ENCODE measurements around the gene SPTBN1. TPM values are rescaled to one million over a fixed set of nuclear protein-coding genes. Genes with fewer than 3 reads are reported as not detected.

SPTBN1 gene
- total and polyA plus RNA-seq, 2 donors (not counting 3 experiments of a cell fraction or from before 2014, with no cell fraction given) = 63.3 to 320 TPM

- intact Hi-C loops (cut with micrococcal nuclease) (no loop called here), dilution Hi-C loops (cut with MboI; ENCODE audit: extremely low pct_ligation_motif_present, low sequenced_read_pairs) (no loop called here)
- H3K36me3 ChIP-seq (ENCODE audit: control insufficient read depth in 2 of 2, extremely low read depth in 1 of 2, insufficient read depth in 2 of 2, low read length in 2 of 2) = no peaks in the 10 kb centered on the region
- H3K4me3 ChIP-seq (replicated peaks in 1 of 3; ENCODE audit: insufficient read depth in 1 of 3, low read depth in 1 of 3, low read length in 3 of 3) = no peak overlapping the region
- BruUV-seq (replicated peaks) = no TSS peak
- TF ChIP-seq EZH2 (IDR thresholded peaks at IDR 0.05; ENCODE audit: borderline replicate concordance, low read depth, low read length, severe bottlenecking) = no peak
- no peak for TF ChIP-seq MYC (IDR thresholded peaks at IDR 0.05; ENCODE audit: low read depth, low read length)
- no peak for TF ChIP-seq FOS (IDR thresholded peaks at IDR 0.05; ENCODE audit: borderline replicate concordance, insufficient read depth, low read length)
- no peak for TF ChIP-seq GATA2 (IDR thresholded peaks at IDR 0.05; ENCODE audit: insufficient read depth, insufficient read length, low read depth, low read length)
- TF ChIP-seq POLR2A (IDR thresholded peaks at IDR 0.05; ENCODE audit: low read depth, low read length) = no peak
- no peak for TF ChIP-seq MAX (IDR thresholded peaks at IDR 0.05; ENCODE audit: insufficient read depth, insufficient read length)
- no peaks in the 10 kb centered on the region for H3K4me1 ChIP-seq (ENCODE audit: control insufficient read depth, extremely low read depth, insufficient read depth, low read length)
- peaks cover 3 to 4% of the 10 kb centered on the region in 2 experiments for H3K27me3 ChIP-seq (ENCODE audit: control insufficient read depth in 2 of 2, insufficient read depth in 2 of 2, low read length in 2 of 2)
- H3K4me2 ChIP-seq (ENCODE audit: insufficient read depth, low read length) = no peak overlapping the region
- H3K9me3 ChIP-seq (replicated peaks; ENCODE audit: control insufficient read depth, insufficient read depth, low read length) = no peaks in the 10 kb centered on the region
- POLR2A ChIA-PET = no interaction called here
- H2AFZ ChIP-seq (ENCODE audit: low read depth, low read length) = no peak overlapping the region
- CTCF ChIA-PET = interaction anchor here (0.9 to 6.2 kb wide), 5 partner anchors 12 to 586 kb away, joined by 3 to 40 read pairs (median 4); no protein-coding TSS in a partner anchor
- H3K27ac ChIP-seq (ENCODE audit: insufficient read depth, low read depth, low read length) = no peak overlapping the region
- no peak for DNase-seq (ENCODE audit: low read depth, low spot score)
- no peak overlapping the region for H3K9ac ChIP-seq (replicated peaks; ENCODE audit: extremely low read depth, insufficient read depth, low read length)
- no peak for FAIRE-seq
- H4K20me1 ChIP-seq (replicated peaks; ENCODE audit: control insufficient read depth, extremely low read depth, insufficient read depth, low read length) = no peaks in the 10 kb centered on the region
- H3K79me2 ChIP-seq (ENCODE audit: control insufficient read depth, insufficient read depth, low read length) = no peaks in the 10 kb centered on the region
- H3K9me1 ChIP-seq (replicated peaks; ENCODE audit: control insufficient read depth, extremely low read depth, insufficient read depth, low read length) = no peaks in the 10 kb centered on the region
These were observed 236.4 kb downstream of the SPTBN1 start for GRCh38 chr2:54692556-54692955.

DNA sequence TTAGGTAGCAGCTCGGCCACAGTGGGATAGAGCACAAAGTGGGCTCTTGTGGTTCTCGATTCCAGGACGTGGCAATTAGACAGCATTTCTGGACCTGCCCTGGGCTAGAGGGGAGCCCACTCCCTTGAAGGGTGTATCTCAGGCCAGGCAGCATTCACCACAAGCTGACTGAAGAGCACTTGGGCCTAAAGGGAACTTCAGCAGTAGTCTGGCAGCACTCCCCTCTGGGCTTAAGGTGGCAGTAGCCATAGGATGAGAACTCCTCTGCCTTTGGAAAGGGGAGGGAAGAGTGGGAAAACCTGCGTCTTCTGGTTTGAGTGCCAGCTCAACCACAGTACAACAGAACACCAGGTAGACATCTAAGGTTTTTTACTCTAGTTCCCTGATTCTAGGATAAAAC lies 239.3 kb downstream of the SPTBN1 start:
- no peaks in the 10 kb centered on the region for H3K4me1 ChIP-seq (ENCODE audit: control insufficient read depth, extremely low read depth, insufficient read depth, low read length)
- DNase-seq (ENCODE audit: low read depth, low spot score) (no peak), FAIRE-seq (no peak)
- no peaks in the 10 kb centered on the region for H3K27me3 ChIP-seq (ENCODE audit: control insufficient read depth in 2 of 2, insufficient read depth in 2 of 2, low read length in 2 of 2)
- H2AFZ ChIP-seq (ENCODE audit: low read depth, low read length) = no peak overlapping the region
- H3K9me3 ChIP-seq (replicated peaks; ENCODE audit: control insufficient read depth, insufficient read depth, low read length) = no peaks in the 10 kb centered on the region
- H3K79me2 ChIP-seq (ENCODE audit: control insufficient read depth, insufficient read depth, low read length) = no peaks in the 10 kb centered on the region
- intact Hi-C loops (cut with micrococcal nuclease) = no loop called here
- no peaks in the 10 kb centered on the region for H4K20me1 ChIP-seq (replicated peaks; ENCODE audit: control insufficient read depth, extremely low read depth, insufficient read depth, low read length)
- dilution Hi-C loops (cut with MboI; ENCODE audit: extremely low pct_ligation_motif_present, low sequenced_read_pairs) = no loop called here
- H3K4me2 ChIP-seq (ENCODE audit: insufficient read depth, low read length) = no peak overlapping the region
- H3K9me1 ChIP-seq (replicated peaks; ENCODE audit: control insufficient read depth, extremely low read depth, insufficient read depth, low read length) = no peaks in the 10 kb centered on the region
- H3K27ac ChIP-seq (ENCODE audit: insufficient read depth, low read depth, low read length) = no peak overlapping the region
- H3K9ac ChIP-seq (replicated peaks; ENCODE audit: extremely low read depth, insufficient read depth, low read length) = no peak overlapping the region
- no peak for TF ChIP-seq EZH2 (IDR thresholded peaks at IDR 0.05; ENCODE audit: borderline replicate concordance, low read depth, low read length, severe bottlenecking)
- TF ChIP-seq MYC (IDR thresholded peaks at IDR 0.05; ENCODE audit: low read depth, low read length) = no peak
- TF ChIP-seq JUN (IDR thresholded peaks at IDR 0.05; ENCODE audit: borderline replicate concordance, insufficient read depth, insufficient read length, low read depth) = no peak
- no peak for TF ChIP-seq MAX (IDR thresholded peaks at IDR 0.05; ENCODE audit: insufficient read depth, insufficient read length)
- TF ChIP-seq GATA2 (IDR thresholded peaks at IDR 0.05; ENCODE audit: insufficient read depth, insufficient read length, low read depth, low read length) = no peak
- no peak for TF ChIP-seq FOS (IDR thresholded peaks at IDR 0.05; ENCODE audit: borderline replicate concordance, insufficient read depth, low read length)
- no peak for TF ChIP-seq CTCF (IDR thresholded peaks at IDR 0.05; ENCODE audit: extremely low read depth in 1 of 2, insufficient read depth in 1 of 2, low read depth in 1 of 2, low read length in 2 of 2)
- TF ChIP-seq POLR2A (IDR thresholded peaks at IDR 0.05; ENCODE audit: low read depth, low read length) = no peak
- no peak for TF ChIP-seq POLR2AphosphoS5 (IDR thresholded peaks at IDR 0.05; ENCODE audit: insufficient read depth, low read depth, low read length)
- no peak overlapping the region for H3K4me3 ChIP-seq (replicated peaks in 1 of 3; ENCODE audit: insufficient read depth in 1 of 3, low read depth in 1 of 3, low read length in 3 of 3)
- CTCF ChIA-PET = interaction anchor here (1.2 to 6.2 kb wide), 3 partner anchors 9 to 30 kb away, joined by 3 to 40 read pairs (median 5); no protein-coding TSS in a partner anchor
- no peaks in the 10 kb centered on the region for H3K36me3 ChIP-seq (ENCODE audit: control insufficient read depth in 2 of 2, extremely low read depth in 1 of 2, insufficient read depth in 2 of 2, low read length in 2 of 2)
- BruUV-seq (replicated peaks) = no TSS peak
- POLR2A ChIA-PET = no interaction called here
